Measurements from ENCODE around the gene SLC8A1.

- TF ChIP-seq POLR2AphosphoS5 (IDR thresholded peaks at IDR 0.05) (no peak), POLR2A (IDR thresholded peaks at IDR 0.05) (no peak)
These were observed 2.4 kb upstream of the SLC8A1 start for GRCh38 chr2:40454321-40454720.

Measured in upper lobe of left lung (tissue), 4 donors.